ENCODE measurements around the gene TEX2.
"Not testable (repeated sequence)": the region's sequence is repeated elsewhere in the genome, so short reads cannot be mapped to it uniquely, and the experiment has no call there.

The TEX2 gene

GRCh38 chr17:64262198-64262999 is 661 bp downstream of the TEX2 start:
- no peak for DNase-seq

- no peak for DNase-seq
Observed at GRCh38 chr17:64261417-64262145, 1.5 kb downstream of the TEX2 start.

- DNase-seq = no peak
Observed at GRCh38 chr17:64260886-64261285, 2.2 kb downstream of the TEX2 start.

- no peak for DNase-seq
Observed at GRCh38 chr17:64259922-64260321, 3.1 kb downstream of the TEX2 start.

GRCh38 chr17:64259426-64259825 is 3.6 kb downstream of the TEX2 start:
- no peak for DNase-seq

GRCh38 chr17:64256913-64257807 is 5.9 kb downstream of the TEX2 start:
- no peak for DNase-seq

GRCh38 chr17:64255764-64256163 is 7.3 kb downstream of the TEX2 start:
- DNase-seq = no peak

GRCh38 chr17:64254755-64255154 is 8.3 kb downstream of the TEX2 start:
- no peak for DNase-seq

- DNase-seq = no peak
Observed at GRCh38 chr17:64253470-64253869, 9.6 kb downstream of the TEX2 start.

- DNase-seq = no peak
Observed at GRCh38 chr17:64252831-64253230, 10.2 kb downstream of the TEX2 start.

GRCh38 chr17:64250233-64250835 is 12.7 kb downstream of the TEX2 start:
- no peak for DNase-seq

GRCh38 chr17:64247836-64248235 is 15.2 kb downstream of the TEX2 start:
- no peak for DNase-seq

GRCh38 chr17:64245218-64246145 is 17.6 kb downstream of the TEX2 start:
- no peak for DNase-seq

- no peak for DNase-seq
Observed at GRCh38 chr17:64244165-64244564, 18.9 kb downstream of the TEX2 start.

GRCh38 chr17:64243340-64243739 is 19.7 kb downstream of the TEX2 start:
- no peak for DNase-seq

GRCh38 chr17:64242633-64243032 is 20.4 kb downstream of the TEX2 start:
- DNase-seq = no peak

- DNase-seq = no peak
Observed at GRCh38 chr17:64240741-64241347, 22.2 kb downstream of the TEX2 start.

GRCh38 chr17:64240261-64240740 is 22.8 kb downstream of the TEX2 start:
- DNase-seq = no peak

- not testable (repeated sequence) for DNase-seq
Observed at GRCh38 chr17:64238449-64238848, 24.6 kb downstream of the TEX2 start.

GRCh38 chr17:64236827-64237403 is 26.1 kb downstream of the TEX2 start:
- DNase-seq = no peak

GRCh38 chr17:64234961-64235360 is 28.1 kb downstream of the TEX2 start:
- no peak for DNase-seq
